ENCODE data around the gene SLC27A4. TPM values are rescaled to one million over a fixed set of nuclear protein-coding genes. Genes with fewer than 3 reads are reported as not detected.

Gene SLC27A4
- total and polyA plus RNA-seq, 2 of the 13 experiments (the other 11 are each of a cell fraction or from before 2014, with no cell fraction given): 10.6 to 18.8 TPM

GRCh38 chr9:128296340-128297220 lies 43.7 kb upstream of the SLC27A4 start (continued):
- TF ChIP-seq PLSCR1 (CRISPR knock-in tag; IDR thresholded peaks at IDR 0.05; ENCODE audit: borderline replicate concordance) (0 out of 2 replicates have a peak, but pooled peaks have one; percentile 61), ZBTB49 (CRISPR knock-in tag; IDR thresholded peaks at IDR 0.05; ENCODE audit: borderline replicate concordance) (no peak), ZNF839 (CRISPR knock-in tag; IDR thresholded peaks at IDR 0.05; ENCODE audit: borderline replicate concordance) (no peak), MATR3 (CRISPR knock-in tag; IDR thresholded peaks at IDR 0.05) (no peak), ZNF775 (CRISPR knock-in tag; IDR thresholded peaks at IDR 0.05; ENCODE audit: borderline replicate concordance) (no peak), PPARG (CRISPR knock-in tag; conservative IDR thresholded peaks at IDR 0.05) (peak; percentile 89), ATF2 (CRISPR knock-in tag; IDR thresholded peaks at IDR 0.05) (0 out of 2 replicates have a peak, but pooled peaks have one; percentile 16), SIN3B (IDR thresholded peaks at IDR 0.05; ENCODE audit: low read length) (no peak), HNF4A (CRISPR knock-in tag; IDR thresholded peaks at IDR 0.05) (peak; percentile 64; the same call in 1 of the 2 replicates), FOSL1 (CRISPR knock-in tag; IDR thresholded peaks at IDR 0.05; ENCODE audit: borderline replicate concordance) (no peak), ZNF234 (CRISPR knock-in tag; conservative IDR thresholded peaks at IDR 0.05) (no peak), RXRB (CRISPR knock-in tag; IDR thresholded peaks at IDR 0.05; ENCODE audit: borderline replicate concordance) (peak; percentile 77), PHF20 (CRISPR knock-in tag; IDR thresholded peaks at IDR 0.05) (0 out of 2 replicates have a peak, but pooled peaks have one; percentile 31), IKZF1 (IDR thresholded peaks at IDR 0.05) (no peak), TFDP1 (CRISPR knock-in tag; IDR thresholded peaks at IDR 0.05; ENCODE audit: borderline replicate concordance) (0 out of 2 replicates have a peak, but pooled peaks have one; percentile 6), ZNF264 (CRISPR knock-in tag; IDR thresholded peaks at IDR 0.05) (0 out of 2 replicates have a peak, but pooled peaks have one; percentile 27), CEBPG (CRISPR knock-in tag; IDR thresholded peaks at IDR 0.05) (peak; percentile 83), U2AF2 (IDR thresholded peaks at IDR 0.05; ENCODE audit: low read depth, low read length) (no peak), ZNF350 (CRISPR knock-in tag; IDR thresholded peaks at IDR 0.05; ENCODE audit: borderline replicate concordance, low read depth) (peak; percentile 28; the same call in 1 of the 2 replicates), ZNF207 (IDR thresholded peaks at IDR 0.05; ENCODE audit: borderline replicate concordance) (no peak), TAF1 (CRISPR knock-in tag; IDR thresholded peaks at IDR 0.05) (peak; percentile 23; the same call in 1 of the 2 replicates), CBX5 (CRISPR knock-in tag; IDR thresholded peaks at IDR 0.05; ENCODE audit: borderline replicate concordance) (peak; percentile 10; the same call in 1 of the 2 replicates), BRCA1 (CRISPR knock-in tag; IDR thresholded peaks at IDR 0.05) (no peak), SP5 (CRISPR knock-in tag; IDR thresholded peaks at IDR 0.05; ENCODE audit: borderline replicate concordance, low read depth) (peak; percentile 32; the same call in 1 of the 2 replicates)
